ENCODE results near the gene LYPD4. TPM values are rescaled to one million over a fixed set of nuclear protein-coding genes. Genes with fewer than 3 reads are reported as not detected.

Gene LYPD4
- polyA plus RNA-seq, 4 donors, result not detected

GRCh38 chr19:41853768-41854167 lies 9.3 kb upstream of the LYPD4 start:
- no peak for DNase-seq (ENCODE audit: low read depth in 4 of 4, low spot score in 3 of 4)

GRCh38 chr19:41853344-41853743 lies 8.9 kb upstream of the LYPD4 start:
- DNase-seq (ENCODE audit: low read depth in 4 of 4, low spot score in 3 of 4), result no peak

GRCh38 chr19:41851456-41851855 lies 7.0 kb upstream of the LYPD4 start:
- DNase-seq (ENCODE audit: low read depth in 4 of 4, low spot score in 3 of 4), result no peak

GRCh38 chr19:41850381-41850780 lies 5.9 kb upstream of the LYPD4 start:
- no peak for DNase-seq (ENCODE audit: low read depth in 4 of 4, low spot score in 3 of 4)

- no peak for DNase-seq (ENCODE audit: low read depth in 4 of 4, low spot score in 3 of 4)
These were observed 4.6 kb upstream of the LYPD4 start for GRCh38 chr19:41849067-41849466.

- no peak for DNase-seq (ENCODE audit: low read depth in 4 of 4, low spot score in 3 of 4)
These were observed 4.2 kb upstream of the LYPD4 start for GRCh38 chr19:41848666-41849065.

- DNase-seq (ENCODE audit: low read depth in 4 of 4, low spot score in 3 of 4), result no peak
These were observed 3.0 kb upstream of the LYPD4 start for GRCh38 chr19:41847351-41848105.

GRCh38 chr19:41845051-41845590 lies 638 bp upstream of the LYPD4 start:
- DNase-seq (ENCODE audit: low read depth in 4 of 4, low spot score in 3 of 4), result no peak

GRCh38 chr19:41845001-41845050 lies 343 bp upstream of the LYPD4 start, which contains the start of gene DMRTC2:
DMRTC2 (plus strand) TSS chr19:41845042; CDS start chr19:41847429, 2,387 bp downstream.
- DNase-seq (ENCODE audit: low read depth in 4 of 4, low spot score in 3 of 4), result no peak

GRCh38 chr19:41843371-41843770 lies 1.1 kb downstream of the LYPD4 start:
- no peak for DNase-seq (ENCODE audit: low read depth in 4 of 4, low spot score in 3 of 4)

- DNase-seq (ENCODE audit: low read depth in 4 of 4, low spot score in 3 of 4), result no peak
These were observed 5.3 kb downstream of the LYPD4 start for GRCh38 chr19:41839211-41839610.

- no peak for DNase-seq (ENCODE audit: low read depth in 4 of 4, low spot score in 3 of 4)
These were observed 6.3 kb downstream of the LYPD4 start for GRCh38 chr19:41837981-41838708.

GRCh38 chr19:41821003-41821735 lies 23.3 kb downstream of the LYPD4 start:
- peak in 1 of 4 donors; percentile 14 for DNase-seq (ENCODE audit: low read depth in 4 of 4, low spot score in 3 of 4)

GRCh38 chr19:41816761-41817160 lies 27.7 kb downstream of the LYPD4 start:
- DNase-seq (ENCODE audit: low read depth in 4 of 4, low spot score in 3 of 4), result no peak

GRCh38 chr19:41815301-41815700 lies 29.2 kb downstream of the LYPD4 start:
- no peak for DNase-seq (ENCODE audit: low read depth in 4 of 4, low spot score in 3 of 4)

GRCh38 chr19:41813911-41814310 lies 30.6 kb downstream of the LYPD4 start:
- no peak for DNase-seq (ENCODE audit: low read depth in 4 of 4, low spot score in 3 of 4)

- no peak for DNase-seq (ENCODE audit: low read depth in 4 of 4, low spot score in 3 of 4)
These were observed 32.5 kb downstream of the LYPD4 start for GRCh38 chr19:41811981-41812380.

GRCh38 chr19:41811036-41811435 lies 33.4 kb downstream of the LYPD4 start:
- no peak for DNase-seq (ENCODE audit: low read depth in 4 of 4, low spot score in 3 of 4)

GRCh38 chr19:41810301-41810700 lies 34.2 kb downstream of the LYPD4 start:
- DNase-seq (ENCODE audit: low read depth in 4 of 4, low spot score in 3 of 4), result no peak

GRCh38 chr19:41808663-41809566 lies 35.6 kb downstream of the LYPD4 start:
- DNase-seq (ENCODE audit: low read depth in 4 of 4, low spot score in 3 of 4), result no peak

- DNase-seq (ENCODE audit: low read depth in 4 of 4, low spot score in 3 of 4), result no peak
These were observed 37.3 kb downstream of the LYPD4 start for GRCh38 chr19:41807176-41807575.

Measured in left renal pelvis (tissue), 4 donors.